Dermis microvascular lymphatic vessel endothelial cell (primary cell): ENCODE data around the gene PSTK. TPM values are rescaled to one million over a fixed set of nuclear protein-coding genes. Genes with fewer than 3 reads are reported as not detected.
A peak's percentile ranks its signal among the peaks of the same experiment; 100 is the strongest.

ENCODE experiments used
- DNase-seq, 2 donors: peaks; one replicate each; pipeline versions ENCODE4 v3.0.0 to v3.0.0-alpha.2; 2010; ENCODE audit warnings: low read depth in 2 of 2
- total RNA-seq: library from RNA; depleted of rRNA; stranded (reverse); fragments of >200 nt; gene quantifications from 2 replicates; pipeline ENCODE4 v1.2.1, GENCODE V29; 2014

Gene PSTK
- total RNA-seq, 1 donor from 2014 or later = 2.2 TPM

GRCh38 chr10:122992031-122992585, 11.9 kb downstream of the PSTK start:
- no peak for DNase-seq

DNA sequence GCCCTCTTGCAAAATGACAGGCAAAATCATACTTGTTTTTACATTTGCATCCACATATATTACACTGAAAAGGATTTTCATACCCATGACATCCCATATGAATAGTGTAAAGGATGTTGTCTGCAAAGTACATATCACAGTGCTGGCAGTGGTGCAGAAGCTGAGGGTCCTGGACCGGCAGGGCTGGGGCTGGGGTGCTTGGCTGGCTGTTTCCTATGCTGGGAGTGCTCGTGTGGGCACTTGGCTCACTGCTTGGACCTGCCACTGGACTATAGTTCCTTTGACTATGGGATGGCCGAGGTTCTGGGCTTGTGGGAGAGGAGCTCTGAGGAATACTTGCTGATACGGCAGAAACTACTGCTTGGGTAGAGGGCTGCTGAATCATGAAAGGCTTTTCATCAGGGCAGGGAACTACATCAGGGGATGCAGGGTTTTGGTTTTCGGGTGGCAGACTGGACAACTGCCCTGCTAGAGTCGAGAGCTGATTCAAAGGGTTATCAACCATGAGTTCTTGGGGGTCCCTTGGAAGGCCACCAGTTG, 13.7 kb downstream of the PSTK start:
- DNase-seq = no peak

- DNase-seq = no peak
Observed at GRCh38 chr10:122995936-122996335, 15.7 kb downstream of the PSTK start.

DNA sequence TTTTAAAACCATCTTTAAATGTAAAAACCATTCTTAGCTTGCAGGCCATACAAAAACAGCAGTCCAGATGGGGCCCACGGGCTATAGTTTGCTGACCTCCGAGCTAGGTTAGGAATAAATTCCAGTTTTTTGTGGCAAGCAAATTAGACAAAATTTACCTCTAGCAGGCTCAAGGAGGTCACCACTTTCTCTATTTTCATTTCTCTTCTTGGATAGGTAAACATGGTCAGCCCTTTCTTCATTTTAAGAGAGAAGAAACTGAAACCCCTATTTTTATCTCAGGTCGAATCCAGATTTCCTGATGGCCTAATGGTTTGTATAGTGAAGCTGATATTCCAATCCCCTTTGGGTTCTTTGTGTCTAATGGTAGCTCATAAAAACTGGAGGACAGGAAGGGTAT, 17.7 kb downstream of the PSTK start:
- DNase-seq = no peak

DNA sequence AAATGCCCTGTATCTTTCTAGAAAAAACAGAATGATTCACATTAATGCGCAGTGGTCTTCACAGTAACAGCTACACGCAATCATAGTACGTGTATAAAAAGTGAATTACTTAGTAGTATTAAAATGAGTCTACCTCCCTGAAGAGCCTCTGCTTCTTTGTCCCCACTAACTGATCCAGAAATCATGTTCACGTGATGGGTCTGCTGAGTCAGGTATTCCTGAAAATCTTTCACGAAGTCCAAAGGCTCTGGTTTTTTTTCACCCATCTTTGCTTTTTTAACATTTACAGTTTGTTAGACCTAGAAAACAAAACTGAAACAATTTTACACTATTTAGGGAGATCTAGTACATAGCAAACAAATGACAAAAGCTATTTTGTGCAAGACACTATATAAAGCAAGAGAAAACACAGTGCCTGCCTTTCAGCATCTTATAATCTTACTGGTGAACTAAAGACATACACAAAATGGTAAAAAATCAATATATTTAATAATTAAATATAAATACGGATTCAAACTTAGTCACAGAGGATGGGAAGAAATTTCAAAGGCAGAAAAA, 18.2 kb downstream of the PSTK start:
- DNase-seq = no peak

GRCh38 chr10:122998934-122999333, 18.7 kb downstream of the PSTK start:
- DNase-seq = no peak

DNA sequence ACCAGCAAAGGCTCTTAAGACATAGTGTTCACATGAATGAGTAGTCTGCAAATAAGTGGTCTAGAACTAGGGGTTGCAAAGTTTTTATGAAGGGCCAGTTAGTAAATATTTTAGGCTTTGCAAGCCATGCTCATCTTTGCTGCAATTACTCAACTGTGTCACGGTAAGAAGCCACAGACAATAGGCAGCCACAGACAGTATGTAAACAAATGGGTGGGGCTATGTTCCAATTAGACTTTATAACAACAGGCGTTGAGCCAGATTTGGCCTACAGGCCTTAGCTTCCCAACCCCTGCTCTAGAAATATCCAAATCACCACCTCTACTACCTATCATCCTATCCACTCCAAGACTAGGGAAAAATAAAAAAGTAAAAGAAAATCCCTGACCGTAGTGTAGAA, 19.1 kb downstream of the PSTK start:
- DNase-seq = no peak

DNA sequence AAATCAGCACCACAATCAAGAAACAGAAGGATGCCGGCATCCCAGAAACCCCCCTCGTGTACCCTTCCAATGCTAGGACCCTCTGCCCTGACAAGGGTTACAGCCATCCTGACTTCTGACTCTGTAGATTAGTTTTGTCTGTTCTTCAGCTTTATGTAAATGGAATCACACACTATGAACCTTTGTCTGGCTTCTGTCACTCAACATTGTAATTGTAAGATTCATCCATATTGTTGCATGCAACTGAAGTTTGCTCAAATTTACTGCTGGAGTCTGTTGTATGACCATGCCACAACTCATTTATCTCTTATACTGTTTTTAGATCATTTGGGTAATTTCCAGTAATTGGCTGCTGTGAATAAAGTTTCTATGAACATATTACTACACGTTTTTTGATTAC, 20.0 kb downstream of the PSTK start:
- DNase-seq = no peak

DNA sequence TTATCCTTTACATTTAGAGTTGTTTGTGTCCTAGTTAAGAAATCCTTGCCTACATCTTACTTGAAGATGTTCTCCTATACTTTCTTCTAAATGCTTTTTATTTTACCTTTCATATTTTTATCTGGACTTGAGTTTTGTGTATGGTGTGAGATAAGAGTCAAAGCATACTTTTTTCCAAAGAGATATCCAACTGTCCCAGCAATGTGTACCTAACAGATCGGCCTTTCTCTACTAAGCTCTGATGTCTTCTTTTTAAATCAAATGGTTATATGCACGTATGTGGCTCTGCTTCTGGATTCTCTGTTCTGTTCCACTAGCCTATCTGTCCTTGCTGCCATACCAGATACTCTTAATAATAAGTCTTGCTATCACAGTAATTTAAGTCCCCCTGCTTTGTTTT, 21.2 kb downstream of the PSTK start:
- no peak for DNase-seq

- DNase-seq = no peak
Observed at GRCh38 chr10:123004298-123004697, 24.1 kb downstream of the PSTK start.

GRCh38 chr10:123007558-123008354, 27.6 kb downstream of the PSTK start:
- DNase-seq = peak; percentile 26 to 79

DNA sequence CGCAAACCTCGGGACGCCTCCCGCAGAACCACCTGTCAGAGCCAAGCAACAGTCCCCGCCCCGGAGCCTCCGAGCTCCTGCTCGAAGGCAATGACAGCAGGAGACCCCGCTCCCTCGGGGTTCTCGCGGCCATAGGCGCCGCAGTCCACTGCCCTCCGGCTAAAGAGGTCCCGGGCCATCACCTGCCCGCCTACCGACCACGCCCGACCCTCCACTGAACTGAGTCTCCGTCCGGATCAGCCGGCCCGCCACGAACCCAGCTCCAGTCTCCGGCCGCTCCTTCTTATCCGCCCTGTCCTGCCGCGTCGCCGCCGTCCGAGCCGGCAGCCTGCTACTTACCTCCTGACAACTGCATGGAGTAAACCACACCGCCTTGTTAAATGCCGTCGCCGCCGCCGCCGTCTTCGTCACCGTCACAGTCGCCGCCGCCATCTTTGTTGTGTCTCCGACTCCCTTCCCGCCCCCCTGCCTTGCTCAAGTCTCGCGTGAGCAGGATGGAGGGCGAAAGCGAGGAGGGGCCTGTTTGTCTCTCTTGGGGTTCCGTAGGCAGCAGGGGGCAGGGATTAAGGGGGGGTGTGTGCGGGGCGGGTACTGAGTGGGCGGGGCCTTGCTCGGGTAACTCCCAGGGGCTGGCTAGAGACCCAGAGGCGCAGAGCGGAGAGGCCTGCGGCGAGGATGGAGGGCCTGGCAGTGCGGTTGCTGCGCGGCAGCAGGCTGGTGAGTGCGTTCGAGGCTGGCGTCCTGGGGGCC, 28.3 kb downstream of the PSTK start, which contains the start of the genes ACADSB and IKZF5:
Gene ACADSB, plus strand, starts transcription at position 652 of the 750 bp plus-strand sequence. Its CDS starts 24 bp downstream, at position 676.
Gene IKZF5, minus strand, starts transcription at position 441 of the 750 bp plus-strand sequence. CDS start 10,170 bp downstream, outside the sequence.
- peak; percentile 95 to 98 for DNase-seq

DNA sequence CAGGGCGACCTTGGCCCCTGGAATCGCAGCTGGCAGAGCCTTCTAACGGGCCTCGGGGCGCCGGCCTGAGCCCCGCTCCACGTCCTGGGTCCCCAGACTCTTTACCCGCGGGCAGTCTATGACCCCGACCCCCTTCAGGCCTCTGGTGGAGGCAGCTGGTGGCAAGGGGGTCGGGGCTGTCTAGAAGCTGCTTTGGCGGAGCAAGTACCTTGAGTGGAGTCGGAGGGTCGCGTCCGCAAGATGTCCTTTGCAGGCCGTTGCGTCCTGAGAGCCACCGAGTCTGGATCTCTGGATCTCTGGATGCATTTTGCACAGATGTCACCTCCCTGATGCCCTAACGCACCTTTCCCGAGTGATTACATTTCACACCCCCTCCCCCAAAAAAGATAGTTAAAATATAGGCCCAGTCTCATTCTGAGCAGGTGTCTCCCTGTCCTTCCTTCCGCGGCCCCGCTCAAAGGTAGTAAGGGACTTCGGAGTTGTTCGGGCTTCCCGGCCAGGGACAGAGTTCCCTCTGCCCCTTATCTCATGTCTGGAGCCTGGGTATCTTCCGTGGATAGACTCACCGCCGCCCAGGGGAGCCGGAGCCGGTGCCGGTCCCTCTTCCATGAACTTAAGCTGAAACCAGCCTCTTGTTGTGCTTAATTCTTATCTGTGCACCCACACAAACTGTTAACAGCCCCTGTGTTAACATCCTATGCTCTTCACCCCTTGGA, 29.1 kb downstream of the PSTK start:
- DNase-seq = peak in 1 of 2 donors; percentile 9

- no peak for DNase-seq
Observed at GRCh38 chr10:123011987-123012386, 31.8 kb downstream of the PSTK start.

DNA sequence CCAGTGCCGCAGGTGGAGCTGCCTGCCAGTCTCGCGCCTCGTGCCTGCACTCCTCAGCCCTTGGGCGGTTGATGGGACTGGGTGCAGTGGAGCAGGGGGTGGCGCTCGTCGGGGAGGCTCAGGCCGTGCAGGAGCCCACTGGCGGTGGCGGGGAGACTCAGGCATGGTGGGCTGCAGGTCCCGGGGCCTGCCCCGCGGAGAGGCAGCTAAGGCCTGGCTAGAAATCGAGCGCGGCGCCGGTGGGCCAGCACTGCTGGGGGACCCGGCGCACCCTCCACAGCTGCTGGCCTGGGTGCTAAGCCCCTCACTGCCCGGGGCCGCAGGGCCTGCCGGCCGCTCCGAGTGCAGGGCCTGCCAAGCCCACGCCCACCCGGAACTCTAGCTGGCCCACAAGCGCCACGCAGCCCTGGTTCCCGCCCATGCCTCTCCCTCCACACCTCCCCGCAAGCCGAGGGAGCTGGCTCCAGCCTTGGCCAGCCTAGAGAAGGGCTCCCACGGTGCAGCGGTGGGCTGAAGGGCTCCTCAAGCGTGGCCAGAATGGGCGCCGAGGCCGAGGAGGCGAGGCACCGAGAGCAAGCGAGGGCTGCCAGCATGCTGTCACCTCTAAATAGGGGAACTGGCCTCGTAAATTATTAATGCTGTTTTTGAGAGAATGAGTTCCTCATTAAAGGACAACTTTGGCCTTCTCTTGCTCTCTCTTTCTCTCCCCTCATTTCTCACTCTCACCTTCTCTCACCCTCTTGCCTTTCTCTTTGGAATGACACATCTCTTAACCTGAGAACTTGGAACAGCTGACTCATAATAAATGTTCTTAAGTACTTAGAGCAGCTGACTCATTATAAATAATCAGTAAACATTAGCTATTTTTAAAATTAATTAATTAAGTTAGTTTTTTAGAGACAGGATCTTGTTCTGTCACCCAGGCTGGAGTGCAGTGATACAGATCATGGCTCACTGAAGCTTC, 33.5 kb downstream of the PSTK start:
- DNase-seq = no peak

DNA sequence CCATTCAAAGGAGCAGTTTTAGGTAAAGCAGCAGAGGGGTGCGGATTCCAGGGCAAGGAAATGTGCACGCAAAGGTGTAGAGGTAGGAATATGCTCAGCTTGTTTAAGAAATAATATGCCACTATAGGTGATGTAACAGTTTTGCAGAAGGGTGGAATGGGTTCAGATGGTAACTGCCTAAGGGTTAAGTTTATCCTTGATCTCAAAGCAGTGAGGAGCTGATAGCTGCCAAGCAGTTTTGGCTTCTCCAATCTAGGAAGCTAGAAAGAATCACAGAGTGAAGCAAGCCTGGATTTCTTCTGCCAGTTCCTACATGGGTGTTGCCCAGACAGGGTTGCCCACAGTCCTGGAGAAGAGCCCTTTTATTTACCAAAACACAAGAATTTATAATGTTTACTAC, 34.6 kb downstream of the PSTK start:
- no peak for DNase-seq

DNA sequence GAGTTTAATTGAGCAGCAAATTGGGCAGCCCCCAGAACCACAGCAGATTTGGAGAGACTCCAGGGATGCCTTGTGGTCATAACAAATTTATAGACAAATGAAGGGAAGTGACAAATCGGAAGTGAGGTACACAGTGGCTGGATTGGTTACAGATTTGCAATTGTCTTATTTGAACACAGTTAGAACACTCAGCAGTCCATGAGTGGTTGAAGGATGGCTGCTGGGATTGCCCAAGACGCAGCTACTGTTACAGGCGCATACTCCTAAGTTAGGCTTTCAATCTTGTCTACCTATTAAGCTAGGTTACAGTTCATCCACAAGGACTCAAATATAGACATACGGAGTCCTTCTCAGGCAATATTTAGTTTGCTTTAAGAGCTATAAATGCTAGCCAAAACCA, 36.0 kb downstream of the PSTK start:
- no peak for DNase-seq

DNA sequence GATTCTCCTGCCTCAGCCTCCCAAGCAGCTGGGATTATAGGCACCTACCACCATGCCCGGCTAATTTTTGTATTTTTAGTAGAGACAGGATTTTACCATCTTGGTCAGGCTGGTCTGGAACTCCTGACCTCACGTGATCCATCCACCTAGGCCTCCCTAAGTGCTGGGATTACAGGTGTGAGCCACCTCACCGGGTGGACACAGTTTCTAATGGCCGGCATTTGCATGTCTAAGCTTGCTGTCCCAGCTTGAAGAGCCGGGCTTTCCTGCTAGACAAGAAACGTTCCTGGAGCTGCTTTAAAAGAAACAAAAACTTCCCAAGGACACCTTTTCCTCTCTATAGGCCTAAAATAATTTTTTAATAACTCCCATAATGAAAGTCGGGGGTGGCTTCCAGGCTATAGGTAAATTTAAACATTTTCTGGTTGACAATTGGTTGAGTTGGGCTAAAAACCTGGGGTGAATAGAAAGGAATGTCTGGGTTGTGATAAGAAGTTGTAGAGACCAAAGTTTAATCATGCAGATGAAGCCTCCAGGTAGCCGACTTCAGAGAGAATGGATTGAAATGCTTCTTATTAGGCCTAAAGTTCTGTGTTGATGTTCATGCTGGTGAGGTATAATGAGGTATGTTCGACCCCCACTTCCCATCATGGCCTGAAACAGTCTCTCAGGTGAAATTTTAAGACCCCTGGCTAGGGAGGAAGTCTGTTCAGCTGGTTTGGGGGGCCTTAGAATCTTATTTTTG, 37.4 kb downstream of the PSTK start:
- no peak for DNase-seq

DNA sequence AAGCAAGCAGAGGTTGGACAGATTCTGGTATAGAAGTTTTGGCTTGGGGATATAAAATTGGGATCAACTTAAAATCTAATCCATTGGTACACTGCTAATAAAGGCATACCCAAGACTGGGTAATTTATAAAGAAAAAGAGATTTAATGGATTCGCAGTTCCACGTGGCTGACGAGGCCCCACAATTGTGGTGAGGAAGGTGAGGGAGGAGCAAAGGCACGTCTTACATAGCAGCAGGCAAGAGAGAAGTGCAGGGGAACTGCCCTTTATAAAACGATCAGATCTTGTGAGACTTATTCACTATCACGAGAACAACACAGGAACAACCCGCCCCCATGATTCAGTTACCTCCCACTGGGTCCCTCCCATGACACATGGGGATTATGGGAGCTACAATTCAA, 38.3 kb downstream of the PSTK start:
- DNase-seq = no peak
